SU-DHL-6 (cell line): ENCODE results near the gene TMA7B.

Experiments
- H2AFZ ChIP-seq: fragments of 200-600 bp; sonication (generic); 2 replicates; pipeline ENCODE4 v1.6.1; 2014; ENCODE audit warnings: low read depth, mild to moderate bottlenecking, moderate library complexity, mixed read lengths, antibody characterized with exemption, low read length; ENCODE audit not compliant: severe bottlenecking
- H3F3A ChIP-seq: fragments of 200-600 bp; shearing (Covaris generic); 2 replicates; pipeline ENCODE4 v1.6.0; 2016; ENCODE audit warnings: antibody characterized with exemption, mild to moderate bottlenecking; ENCODE audit not compliant: insufficient read depth
- H3K27ac ChIP-seq: fragments of 200-600 bp; sonication (generic); 2 replicates; pipeline ENCODE4 v1.5.1; 2016; ENCODE audit warnings: low read depth, mild to moderate bottlenecking, low read length, moderate library complexity, mixed read lengths
- H3K27me3 ChIP-seq: fragments of 200-600 bp; sonication (generic), shearing (Covaris generic); 2 replicates; pipeline ENCODE4 v1.6.0; 2014; ENCODE audit warnings: mild to moderate bottlenecking, low read length
- H3K36me3 ChIP-seq: fragments of 200-600 bp; sonication (generic); 2 replicates; pipeline ENCODE4 v1.6.1; 2014; ENCODE audit warnings: mild to moderate bottlenecking, low read length, mixed read lengths
- H3K4me2 ChIP-seq: fragments of 300-600, 200-600 bp; shearing (Covaris generic), sonication (generic); 2 replicates; pipeline ENCODE4 v1.6.0; 2014; ENCODE audit warnings: low read length, low read depth, mild to moderate bottlenecking; ENCODE audit not compliant: poor library complexity, severe bottlenecking
- H3K4me3 ChIP-seq: fragments of 200-600 bp; sonication (generic); 2 replicates; pipeline ENCODE4 v1.5.1; 2014; ENCODE audit warnings: antibody characterized with exemption, low read length, mild to moderate bottlenecking, mixed read lengths; ENCODE audit not compliant: insufficient read depth, poor library complexity, severe bottlenecking
- H3K79me2 ChIP-seq: fragments of 200-600 bp; sonication (generic); 2 replicates; pipeline ENCODE4 v1.6.1; 2014; ENCODE audit warnings: mild to moderate bottlenecking, low read length, moderate library complexity; ENCODE audit not compliant: insufficient read depth
- H3K9ac ChIP-seq: fragments of 200-600 bp; sonication (generic); 2 replicates; pipeline ENCODE4 v1.7.0; 2014; ENCODE audit warnings: mild to moderate bottlenecking, low read length
- H3K9me2 ChIP-seq: fragments of 200-600 bp; sonication (generic); replicated peaks from 2 replicates; pipeline ENCODE4 v1.6.1; 2014; ENCODE audit warnings: low read length; ENCODE audit not compliant: insufficient read depth
- H3K9me3 ChIP-seq: fragments of 200-600 bp; sonication (generic); 2 replicates; pipeline ENCODE4 v1.6.1; 2014; ENCODE audit warnings: low read length, mixed read lengths; ENCODE audit not compliant: insufficient read depth
- H4K20me1 ChIP-seq: fragments of 200-600 bp; sonication (generic); 2 replicates; pipeline ENCODE4 v1.6.1; 2014; ENCODE audit warnings: low read depth, mild to moderate bottlenecking, antibody characterized with exemption, low read length, moderate library complexity, mixed read lengths
- CTCF ChIP-seq: fragments of 200-600 bp; sonication (generic); IDR thresholded peaks from one replicate; pipeline ENCODE4 v1.5.1; 2017; ENCODE audit warnings: antibody characterized with exemption, mild to moderate bottlenecking, low read length, moderate library complexity; ENCODE audit not compliant: insufficient read depth, poor library complexity, severe bottlenecking
- EZH2phosphoT487 ChIP-seq: fragments of 200-600 bp; sonication (generic), shearing (Covaris generic); conservative IDR thresholded peaks from 2 replicates; pipeline ENCODE4 v1.6.1; 2018; ENCODE audit warnings: mild to moderate bottlenecking, antibody characterized with exemption, low read length, moderate library complexity, mixed read lengths

Gene TMA7B

DNA sequence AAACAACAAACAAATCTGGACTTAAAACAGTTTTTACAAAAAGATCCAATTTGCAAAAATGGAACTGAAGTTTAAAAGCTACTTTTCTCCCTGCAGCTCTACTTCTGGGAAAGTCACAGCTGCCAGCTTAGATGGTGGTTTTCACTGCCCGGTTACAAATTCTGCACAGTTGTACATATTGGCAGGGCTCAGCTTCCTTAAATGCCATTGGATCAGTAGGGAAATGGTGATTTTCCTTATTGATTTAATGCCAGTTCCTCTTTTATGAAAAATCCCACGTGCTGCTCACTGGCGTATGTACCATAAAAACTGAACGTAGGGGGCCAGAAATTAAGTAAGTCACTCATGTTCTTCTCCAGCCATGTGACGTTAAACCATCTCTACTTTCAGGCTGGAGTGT lies 36.5 kb upstream of the TMA7B start:
- H3K9me3 ChIP-seq, result no peaks in the 10 kb centered on the region
- H3K79me2 ChIP-seq, result no peaks in the 10 kb centered on the region
- no peak overlapping the region for H3K27ac ChIP-seq
- no peak overlapping the region for H3K4me2 ChIP-seq
- H3K9me2 ChIP-seq, result no peaks in the 10 kb centered on the region
- no peaks in the 10 kb centered on the region for H3K27me3 ChIP-seq
- H4K20me1 ChIP-seq, result no peaks in the 10 kb centered on the region
- H3K9ac ChIP-seq, result no peak overlapping the region
- H2AFZ ChIP-seq, result no peak overlapping the region
- no peaks in the 10 kb centered on the region for H3K36me3 ChIP-seq
- no peak for TF ChIP-seq CTCF
- TF ChIP-seq EZH2phosphoT487, result no peak
- H3K4me3 ChIP-seq, result no peak overlapping the region
- no peaks in the 10 kb centered on the region for H3F3A ChIP-seq

- H3K36me3 ChIP-seq, result no peaks in the 10 kb centered on the region
- no peak overlapping the region for H3K4me3 ChIP-seq
- H3K9me2 ChIP-seq, result no peaks in the 10 kb centered on the region
- no peak overlapping the region for H3K9ac ChIP-seq
- H4K20me1 ChIP-seq, result no peaks in the 10 kb centered on the region
- H2AFZ ChIP-seq, result no peak overlapping the region
- H3F3A ChIP-seq, result no peaks in the 10 kb centered on the region
- no peak overlapping the region for H3K27ac ChIP-seq
- TF ChIP-seq EZH2phosphoT487, result no peak
- TF ChIP-seq CTCF, result no peak
- H3K79me2 ChIP-seq, result no peaks in the 10 kb centered on the region
- H3K27me3 ChIP-seq, result no peaks in the 10 kb centered on the region
- H3K4me2 ChIP-seq, result no peak overlapping the region
- no peaks in the 10 kb centered on the region for H3K9me3 ChIP-seq
Observed at GRCh38 chr22:39924286-39924685, 35.9 kb upstream of the TMA7B start.

GRCh38 chr22:39925273-39925672 lies 34.9 kb upstream of the TMA7B start:
- Histone ChIP-seq H3K27me3 (no peaks in the 10 kb centered on the region), H3K79me2 (no peaks in the 10 kb centered on the region), H3K36me3 (no peaks in the 10 kb centered on the region), H3K4me3 (no peak overlapping the region), H4K20me1 (no peaks in the 10 kb centered on the region), H3K9ac (no peak overlapping the region), H2AFZ (no peak overlapping the region), H3K9me3 (no peaks in the 10 kb centered on the region), H3K4me2 (no peak overlapping the region), H3K9me2 (no peaks in the 10 kb centered on the region), H3K27ac (no peak overlapping the region), H3F3A (no peaks in the 10 kb centered on the region)
- TF ChIP-seq EZH2phosphoT487, result no peak
- no peak for TF ChIP-seq CTCF
